ENCODE measurements around the gene GYG1.

GYG1 gene

DNA sequence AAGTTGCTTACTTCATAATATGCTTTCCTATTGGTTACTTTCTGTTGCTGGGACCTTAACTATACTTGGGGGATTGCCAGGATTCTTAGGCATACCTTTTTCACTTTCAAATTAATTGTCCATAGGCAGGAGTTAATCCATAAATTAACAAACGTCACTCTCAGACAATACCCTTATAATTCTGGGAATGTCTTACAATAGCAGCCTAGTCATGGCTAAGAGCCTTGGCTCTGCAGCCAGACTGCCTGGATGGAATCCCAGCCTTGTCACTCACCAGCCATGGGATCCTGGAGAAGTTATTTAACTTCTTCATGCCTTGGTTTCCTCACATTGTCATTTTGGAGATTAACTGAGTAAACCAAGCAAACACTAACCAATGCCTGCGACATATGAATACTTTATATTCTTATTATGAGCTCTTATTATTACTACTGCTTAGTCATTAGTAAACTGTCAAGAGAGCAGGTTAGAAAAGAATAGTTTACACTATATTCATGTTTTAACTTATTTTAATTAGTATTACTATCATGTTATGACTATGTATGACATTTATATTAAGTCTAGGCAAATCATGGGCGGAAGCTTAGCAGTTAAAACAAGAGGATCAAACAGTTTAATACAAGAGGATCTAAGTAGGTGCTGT lies 29.0 kb downstream of the GYG1 start:
- Histone ChIP-seq H3K27me3 (ENCODE audit: low read depth, low read length) (no peaks in the 10 kb centered on the region), H3K36me3 (ENCODE audit: control insufficient read depth in 1 of 2, insufficient read depth in 2 of 2, low read length in 2 of 2) (peaks cover 32 to 34% of the 10 kb centered on the region in 2 donors), H3K9me3 (ENCODE audit: control insufficient read depth in 1 of 2, low read length in 2 of 2) (no peaks in the 10 kb centered on the region), H3K4me3 (ENCODE audit: low read depth in 1 of 2, low read length in 2 of 2) (no peak overlapping the region), H3K27ac (ENCODE audit: low read length) (no peak overlapping the region), H3K4me1 (ENCODE audit: control insufficient read depth in 1 of 2, insufficient read depth in 2 of 2, low read length in 2 of 2) (peaks cover 0 to 29% of the 10 kb centered on the region in 2 donors)

DNA sequence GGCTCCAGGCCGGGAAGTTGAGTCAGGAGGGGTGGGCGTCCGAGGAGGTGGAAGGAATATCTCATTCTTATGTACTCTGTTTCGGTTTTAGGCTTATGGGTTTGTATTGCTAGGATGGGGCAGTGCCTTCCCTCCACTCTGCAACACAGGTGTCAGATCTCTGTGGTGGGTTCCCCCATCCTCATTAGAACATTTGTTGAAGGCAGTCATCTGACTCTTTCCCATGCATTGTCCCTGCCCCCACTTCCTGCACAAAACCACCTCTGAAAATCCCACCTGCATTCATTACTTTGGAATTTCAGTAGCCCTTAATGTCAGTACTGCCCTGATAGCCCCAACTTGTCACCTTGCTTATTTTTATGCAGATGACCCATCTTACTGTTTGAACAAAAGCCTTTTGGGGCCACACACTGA lies 29.5 kb downstream of the GYG1 start:
- no peak overlapping the region for H3K4me3 ChIP-seq (ENCODE audit: low read depth in 1 of 2, low read length in 2 of 2)
- H3K36me3 ChIP-seq (ENCODE audit: control insufficient read depth in 1 of 2, insufficient read depth in 2 of 2, low read length in 2 of 2), result peaks cover 32 to 39% of the 10 kb centered on the region in 2 donors
- no peaks in the 10 kb centered on the region for H3K9me3 ChIP-seq (ENCODE audit: control insufficient read depth in 1 of 2, low read length in 2 of 2)
- no peak overlapping the region for H3K27ac ChIP-seq (ENCODE audit: low read length)
- H3K4me1 ChIP-seq (ENCODE audit: control insufficient read depth in 1 of 2, insufficient read depth in 2 of 2, low read length in 2 of 2), result peaks cover 0 to 29% of the 10 kb centered on the region in 2 donors
- H3K27me3 ChIP-seq (ENCODE audit: low read depth, low read length), result no peaks in the 10 kb centered on the region

DNA sequence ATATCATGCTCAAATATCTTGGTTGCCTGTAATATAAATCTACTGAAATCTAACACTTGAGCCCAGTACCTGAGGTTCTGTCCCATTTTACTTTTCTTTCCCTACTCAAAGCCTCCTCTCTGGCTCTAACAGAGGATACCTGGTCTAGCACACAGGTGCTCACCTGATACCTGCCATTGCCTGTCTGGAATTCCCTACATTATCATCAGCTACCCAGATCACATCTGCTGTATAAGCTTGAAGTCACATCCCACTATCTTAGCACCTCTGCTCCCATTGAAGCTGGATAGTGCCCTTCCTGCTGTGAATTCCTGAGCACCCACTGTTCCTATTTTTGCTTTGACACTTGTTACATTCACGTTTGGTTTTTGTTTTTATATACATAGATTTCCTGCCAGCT lies 30.5 kb downstream of the GYG1 start:
- no peaks in the 10 kb centered on the region for H3K27me3 ChIP-seq (ENCODE audit: low read depth, low read length)
- H3K36me3 ChIP-seq (ENCODE audit: control insufficient read depth in 1 of 2, insufficient read depth in 2 of 2, low read length in 2 of 2), result peaks cover 32 to 44% of the 10 kb centered on the region in 2 donors
- H3K9me3 ChIP-seq (ENCODE audit: control insufficient read depth in 1 of 2, low read length in 2 of 2), result no peaks in the 10 kb centered on the region
- no peak overlapping the region for H3K4me3 ChIP-seq (ENCODE audit: low read depth in 1 of 2, low read length in 2 of 2)
- peaks cover 0 to 21% of the 10 kb centered on the region in 2 donors for H3K4me1 ChIP-seq (ENCODE audit: control insufficient read depth in 1 of 2, insufficient read depth in 2 of 2, low read length in 2 of 2)
- H3K27ac ChIP-seq (ENCODE audit: low read length), result no peak overlapping the region

DNA sequence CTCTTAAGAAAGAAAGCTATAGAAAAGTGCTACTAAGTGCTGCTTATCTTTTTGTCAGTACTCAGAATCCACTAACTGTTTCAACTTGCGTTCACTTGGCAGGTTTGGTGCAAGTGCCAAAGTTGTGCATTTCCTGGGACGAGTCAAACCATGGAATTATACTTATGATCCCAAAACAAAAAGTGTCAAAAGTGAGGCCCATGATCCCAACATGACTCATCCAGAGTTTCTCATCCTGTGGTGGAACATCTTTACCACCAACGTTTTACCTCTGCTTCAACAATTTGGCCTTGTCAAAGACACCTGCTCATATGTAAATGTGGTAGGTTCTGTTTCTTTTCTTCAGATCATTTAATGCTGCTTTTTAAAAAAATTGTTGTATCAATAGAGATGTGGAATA lies 32.6 kb downstream of the GYG1 start:
- no peak overlapping the region for H3K27ac ChIP-seq (ENCODE audit: low read length)
- H3K36me3 ChIP-seq (ENCODE audit: control insufficient read depth in 1 of 2, insufficient read depth in 2 of 2, low read length in 2 of 2), result peaks cover 36 to 56% of the 10 kb centered on the region in 2 donors
- H3K27me3 ChIP-seq (ENCODE audit: low read depth, low read length), result no peaks in the 10 kb centered on the region
- no peaks in the 10 kb centered on the region for H3K9me3 ChIP-seq (ENCODE audit: control insufficient read depth in 1 of 2, low read length in 2 of 2)
- H3K4me1 ChIP-seq (ENCODE audit: control insufficient read depth in 1 of 2, insufficient read depth in 2 of 2, low read length in 2 of 2), result peaks cover 0 to 19% of the 10 kb centered on the region in 2 donors
- no peak overlapping the region for H3K4me3 ChIP-seq (ENCODE audit: low read depth in 1 of 2, low read length in 2 of 2)

DNA sequence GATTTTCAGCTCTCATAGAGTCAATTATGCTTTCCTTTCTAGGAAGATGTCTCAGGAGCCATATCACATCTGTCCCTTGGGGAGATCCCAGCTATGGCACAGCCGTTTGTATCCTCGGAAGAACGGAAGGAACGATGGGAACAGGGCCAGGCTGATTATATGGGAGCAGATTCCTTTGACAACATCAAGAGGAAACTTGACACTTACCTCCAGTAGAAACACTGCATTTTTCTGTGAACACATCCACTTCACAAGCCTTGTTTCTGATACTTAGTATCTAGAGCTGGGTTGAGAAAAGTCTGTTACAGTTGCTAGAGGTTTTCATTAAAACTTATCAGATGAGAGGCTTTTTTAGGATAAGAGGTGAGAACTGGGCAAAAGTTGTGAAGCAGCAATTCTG lies 35.4 kb downstream of the GYG1 start:
- Histone ChIP-seq H3K27ac (ENCODE audit: low read length) (no peak overlapping the region), H3K4me1 (ENCODE audit: control insufficient read depth in 1 of 2, insufficient read depth in 2 of 2, low read length in 2 of 2) (peaks cover 0 to 6% of the 10 kb centered on the region in 2 donors), H3K27me3 (ENCODE audit: low read depth, low read length) (no peaks in the 10 kb centered on the region), H3K4me3 (ENCODE audit: low read depth in 1 of 2, low read length in 2 of 2) (no peak overlapping the region), H3K36me3 (ENCODE audit: control insufficient read depth in 1 of 2, insufficient read depth in 2 of 2, low read length in 2 of 2) (peaks cover 38 to 51% of the 10 kb centered on the region in 2 donors), H3K9me3 (ENCODE audit: control insufficient read depth in 1 of 2, low read length in 2 of 2) (no peaks in the 10 kb centered on the region)

DNA sequence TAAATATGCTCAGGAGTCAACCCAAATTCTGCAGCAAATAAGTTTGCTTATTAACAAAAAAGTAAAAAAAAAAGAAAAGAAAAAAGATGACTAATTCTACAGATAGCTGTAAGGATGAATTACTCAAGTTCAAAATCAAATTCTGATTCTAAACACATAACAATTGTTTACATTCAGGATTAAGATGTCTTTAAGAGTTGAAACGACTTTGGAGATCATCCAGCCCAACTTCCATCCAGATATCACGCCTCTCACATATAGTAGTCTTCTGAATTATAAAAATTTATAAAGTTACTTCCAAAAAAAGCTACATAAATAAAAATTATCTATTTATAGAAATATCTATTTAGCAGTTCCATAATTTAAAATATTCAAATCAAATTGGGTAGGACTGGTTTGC lies 39.8 kb downstream of the GYG1 start:
- H3K9me3 ChIP-seq (ENCODE audit: control insufficient read depth in 1 of 2, low read length in 2 of 2), result no peaks in the 10 kb centered on the region
- no peak overlapping the region for H3K4me3 ChIP-seq (ENCODE audit: low read depth in 1 of 2, low read length in 2 of 2)
- peaks cover 15 to 21% of the 10 kb centered on the region in 2 donors for H3K36me3 ChIP-seq (ENCODE audit: control insufficient read depth in 1 of 2, insufficient read depth in 2 of 2, low read length in 2 of 2)
- H3K4me1 ChIP-seq (ENCODE audit: control insufficient read depth in 1 of 2, insufficient read depth in 2 of 2, low read length in 2 of 2), result no peaks in the 10 kb centered on the region
- no peak overlapping the region for H3K27ac ChIP-seq (ENCODE audit: low read length)
- no peaks in the 10 kb centered on the region for H3K27me3 ChIP-seq (ENCODE audit: low read depth, low read length)

DNA sequence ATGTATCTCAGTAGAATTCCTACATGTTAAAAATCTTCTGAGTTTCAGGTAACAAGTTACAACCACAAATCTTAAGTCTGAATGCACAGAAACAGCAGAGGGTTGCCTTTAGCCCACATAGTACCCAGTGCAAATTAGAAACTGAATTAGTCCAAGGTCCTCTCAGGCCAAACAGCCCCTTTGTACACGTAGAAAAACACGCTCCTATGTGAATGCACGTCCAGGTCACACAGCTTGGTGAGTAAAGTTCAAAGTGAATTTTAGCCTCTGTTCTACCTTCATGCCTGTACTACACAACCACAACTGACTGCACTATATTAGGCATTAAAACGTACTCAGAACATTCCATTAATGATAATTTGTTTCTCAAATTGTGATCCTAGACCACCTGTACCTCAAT lies 46.3 kb downstream of the GYG1 start:
- no peak overlapping the region for H3K27ac ChIP-seq (ENCODE audit: low read length)

DNA sequence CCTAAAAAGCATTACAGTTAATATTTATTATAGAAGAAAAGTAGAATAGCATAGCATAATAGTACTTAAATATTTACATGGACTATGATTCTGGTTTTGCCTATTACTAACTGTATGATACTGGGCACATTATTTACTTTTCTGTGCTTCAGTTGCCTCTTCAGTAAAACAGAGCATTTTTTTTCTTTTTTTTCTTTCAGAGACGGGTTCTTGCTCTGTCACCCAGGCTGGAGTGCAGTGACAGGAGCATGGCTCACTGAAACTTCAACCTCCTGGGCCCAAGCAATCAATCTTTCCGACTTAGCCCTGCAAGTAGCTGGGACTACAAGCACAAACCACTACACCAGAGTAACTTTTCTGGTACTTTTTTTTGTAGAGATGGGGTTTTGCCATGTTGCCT lies 47.0 kb downstream of the GYG1 start:
- H3K9me3 ChIP-seq (ENCODE audit: control insufficient read depth in 1 of 2, low read length in 2 of 2), result no peaks in the 10 kb centered on the region
- H3K27me3 ChIP-seq (ENCODE audit: low read depth, low read length), result no peaks in the 10 kb centered on the region
- no peaks in the 10 kb centered on the region for H3K4me1 ChIP-seq (ENCODE audit: control insufficient read depth in 1 of 2, insufficient read depth in 2 of 2, low read length in 2 of 2)
- no peak overlapping the region for H3K27ac ChIP-seq (ENCODE audit: low read length)
- peaks cover 13 to 20% of the 10 kb centered on the region in 2 donors for H3K36me3 ChIP-seq (ENCODE audit: control insufficient read depth in 1 of 2, insufficient read depth in 2 of 2, low read length in 2 of 2)
- H3K4me3 ChIP-seq (ENCODE audit: low read depth in 1 of 2, low read length in 2 of 2), result no peak overlapping the region

More for the DNA sequence above, 46.3 kb downstream of the GYG1 start:
- H3K4me1 ChIP-seq (ENCODE audit: control insufficient read depth in 1 of 2, insufficient read depth in 2 of 2, low read length in 2 of 2), result no peaks in the 10 kb centered on the region
- no peaks in the 10 kb centered on the region for H3K9me3 ChIP-seq (ENCODE audit: control insufficient read depth in 1 of 2, low read length in 2 of 2)
- no peaks in the 10 kb centered on the region for H3K27me3 ChIP-seq (ENCODE audit: low read depth, low read length)
- H3K36me3 ChIP-seq (ENCODE audit: control insufficient read depth in 1 of 2, insufficient read depth in 2 of 2, low read length in 2 of 2), result peaks cover 13 to 20% of the 10 kb centered on the region in 2 donors
- no peak overlapping the region for H3K4me3 ChIP-seq (ENCODE audit: low read depth in 1 of 2, low read length in 2 of 2)

DNA sequence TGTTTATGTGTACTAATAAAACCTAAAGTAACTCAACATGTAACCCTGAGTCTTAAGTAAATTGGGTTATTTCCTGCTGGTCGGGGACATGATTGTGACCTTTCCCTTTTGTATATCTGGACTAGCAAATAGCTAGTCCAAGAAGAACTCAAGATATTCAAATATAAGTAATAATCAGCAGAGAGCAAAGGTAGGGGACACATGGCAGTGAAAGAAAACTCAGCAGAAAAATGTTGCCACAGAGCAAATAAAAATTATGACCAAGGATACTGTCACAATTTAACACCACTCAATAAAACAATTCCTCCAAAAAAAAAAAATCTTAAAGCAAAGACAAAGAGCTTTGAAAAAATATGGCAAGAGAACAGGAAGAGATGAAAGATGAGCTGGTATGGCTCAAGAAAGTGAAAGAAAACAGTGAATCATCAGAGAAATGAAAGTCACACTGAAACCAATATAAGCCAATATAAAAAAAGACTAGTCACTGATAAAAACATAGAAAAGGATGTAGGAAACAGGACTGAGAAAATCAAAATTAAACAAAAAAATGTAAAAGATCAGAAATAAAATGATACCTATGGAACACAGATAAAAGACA lies 51.5 kb downstream of the GYG1 start:
- Histone ChIP-seq H3K4me1 (ENCODE audit: control insufficient read depth in 1 of 2, insufficient read depth in 2 of 2, low read length in 2 of 2) (no peaks in the 10 kb centered on the region), H3K4me3 (ENCODE audit: low read depth in 1 of 2, low read length in 2 of 2) (no peak overlapping the region), H3K9me3 (ENCODE audit: control insufficient read depth in 1 of 2, low read length in 2 of 2) (no peaks in the 10 kb centered on the region), H3K27ac (ENCODE audit: low read length) (no peak overlapping the region), H3K36me3 (ENCODE audit: control insufficient read depth in 1 of 2, insufficient read depth in 2 of 2, low read length in 2 of 2) (peaks cover 7 to 30% of the 10 kb centered on the region in 2 donors), H3K27me3 (ENCODE audit: low read depth, low read length) (no peaks in the 10 kb centered on the region)

DNA sequence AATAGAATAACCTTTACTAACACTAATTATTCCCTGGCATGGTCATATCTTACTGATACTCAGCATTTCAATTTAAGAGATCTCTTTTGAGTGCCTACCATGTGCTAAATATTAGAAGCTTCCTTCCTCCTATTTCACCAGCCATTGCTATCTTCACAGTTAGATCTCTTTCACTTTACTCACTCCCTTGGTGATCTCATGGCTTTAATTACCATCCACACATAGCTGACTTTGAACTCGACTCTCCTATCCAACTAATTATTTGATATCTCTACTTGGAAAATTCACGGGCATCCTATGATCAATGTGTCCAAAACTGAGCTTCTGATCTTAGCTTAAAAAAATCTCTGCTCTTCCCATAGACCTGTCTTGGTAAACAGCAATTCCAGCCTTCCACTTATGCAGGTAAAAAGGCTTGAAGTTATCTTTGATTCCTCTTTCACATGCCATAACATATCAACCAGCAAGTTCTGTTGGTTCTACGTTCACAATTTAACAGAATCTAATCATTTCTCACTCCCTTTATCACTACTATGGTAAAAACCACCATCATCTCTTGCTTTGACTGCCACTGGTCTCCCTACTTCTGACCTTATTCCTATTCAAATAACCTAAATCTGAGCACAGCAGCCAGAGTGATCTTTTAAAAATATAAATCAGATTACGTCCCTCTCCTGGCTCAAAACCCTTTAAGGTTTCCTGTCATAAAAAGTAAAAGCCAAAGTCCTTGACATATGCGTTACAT lies 53.2 kb downstream of the GYG1 start:
- H3K4me1 ChIP-seq (ENCODE audit: control insufficient read depth in 1 of 2, insufficient read depth in 2 of 2, low read length in 2 of 2), result no peaks in the 10 kb centered on the region
- H3K27ac ChIP-seq (ENCODE audit: low read length), result no peak overlapping the region
- no peak overlapping the region for H3K4me3 ChIP-seq (ENCODE audit: low read depth in 1 of 2, low read length in 2 of 2)
- peaks cover 4 to 24% of the 10 kb centered on the region in 2 donors for H3K36me3 ChIP-seq (ENCODE audit: control insufficient read depth in 1 of 2, insufficient read depth in 2 of 2, low read length in 2 of 2)
- no peaks in the 10 kb centered on the region for H3K27me3 ChIP-seq (ENCODE audit: low read depth, low read length)
- no peaks in the 10 kb centered on the region for H3K9me3 ChIP-seq (ENCODE audit: control insufficient read depth in 1 of 2, low read length in 2 of 2)

DNA sequence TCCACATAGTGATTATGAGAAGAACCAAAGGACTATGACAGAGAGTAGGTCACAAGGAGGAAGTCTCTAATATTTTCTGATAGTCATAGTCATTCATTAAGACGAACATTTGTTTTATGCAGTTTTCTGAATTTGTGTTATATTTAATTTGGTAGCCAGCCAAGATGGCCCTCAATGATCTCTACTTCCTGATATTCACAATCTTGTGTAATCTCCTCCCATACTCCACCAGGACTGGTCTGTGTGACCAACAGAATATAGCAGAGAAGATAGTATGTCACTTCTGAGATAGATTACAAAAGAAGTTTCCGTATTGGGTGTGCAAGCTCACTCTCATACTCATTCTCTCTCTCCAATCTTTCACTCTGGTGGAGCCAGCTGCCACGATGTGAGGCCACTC lies 64.2 kb downstream of the GYG1 start:
- Histone ChIP-seq H3K9me3 (ENCODE audit: control insufficient read depth in 1 of 2, low read length in 2 of 2) (no peaks in the 10 kb centered on the region), H3K4me3 (ENCODE audit: low read depth in 1 of 2, low read length in 2 of 2) (no peak overlapping the region), H3K27ac (ENCODE audit: low read length) (no peak overlapping the region), H3K27me3 (ENCODE audit: low read depth, low read length) (no peaks in the 10 kb centered on the region), H3K36me3 (ENCODE audit: control insufficient read depth in 1 of 2, insufficient read depth in 2 of 2, low read length in 2 of 2) (peaks cover 39 to 55% of the 10 kb centered on the region in 2 donors), H3K4me1 (ENCODE audit: control insufficient read depth in 1 of 2, insufficient read depth in 2 of 2, low read length in 2 of 2) (no peaks in the 10 kb centered on the region)

All from muscle layer of duodenum (tissue), 2 donors.